K562 (cell line): ENCODE results near the gene CEMP1. TPM values are rescaled to one million over a fixed set of nuclear protein-coding genes. Genes with fewer than 3 reads are reported as not detected.

Experiments used
- FOS ChIP-seq: IDR thresholded peaks from 3 replicates; pipeline ENCODE4 v1.6.1; 2011; ENCODE audit not compliant: insufficient read length; ENCODE audit errors: extremely low read depth
- FOSL1 ChIP-seq: fragments of 200-800 bp; sonication (Bioruptor generic); conservative IDR thresholded peaks from 2 replicates; pipeline ENCODE4 v1.6.1; 2016; ENCODE audit warnings: missing genetic modification characterization, missing compliant biosample characterization
- HDAC3 ChIP-seq: fragments of 450-650 bp; IDR thresholded peaks from 2 replicates; pipeline ENCODE4 v1.6.1; 2018; ENCODE audit warnings: borderline replicate concordance, mild to moderate bottlenecking, moderate library complexity; ENCODE audit not compliant: partially characterized antibody
- HMG20B ChIP-seq: fragments of 250-450 bp; sonication (Bioruptor Pico); IDR thresholded peaks from 2 replicates; pipeline ENCODE4 v1.5.0; 2021; ENCODE audit warnings: mild to moderate bottlenecking
- KDM2B ChIP-seq: fragments of 250-450 bp; sonication (Bioruptor Pico); IDR thresholded peaks from 2 replicates; pipeline ENCODE4 v1.8.0; 2021; ENCODE audit warnings: mild to moderate bottlenecking, moderate library complexity
- KDM4B ChIP-seq, 2 experiments: fragments of 450-650 bp in 1 of 2; sonication (generic) in 1 of 2; IDR thresholded peaks; 2 replicates each; pipeline ENCODE4 v1.6.1; 2016 to 2017; ENCODE audit warnings: borderline replicate concordance in 2 of 2, antibody characterized with exemption in 1 of 2, low read depth in 1 of 2, mild to moderate bottlenecking in 1 of 2
- MEF2A ChIP-seq: IDR thresholded peaks from 2 replicates; pipeline ENCODE4 v1.6.1; 2011; ENCODE audit warnings: low read depth, mild to moderate bottlenecking, low read length, moderate library complexity; ENCODE audit not compliant: control insufficient read depth
- NONO ChIP-seq, 2 experiments: fragments of 200-400 bp in 1 of 2; fragments of 450-650 bp in 1 of 2; formaldehyde crosslinking in 1 of 2; IDR thresholded peaks; 2 replicates each; pipeline ENCODE4 v1.6.1; 2017; ENCODE audit warnings: low read depth in 2 of 2, mild to moderate bottlenecking in 2 of 2, moderate library complexity in 2 of 2, low read length in 1 of 2
- PCBP1 ChIP-seq: fragments of 200-400 bp; formaldehyde crosslinking; IDR thresholded peaks from 2 replicates; pipeline ENCODE4 v1.6.1; 2018; ENCODE audit warnings: mild to moderate bottlenecking, low read depth, low read length; ENCODE audit not compliant: poor library complexity, severe bottlenecking
- PKNOX1 ChIP-seq: fragments of 450-650 bp; IDR thresholded peaks from 2 replicates; pipeline ENCODE4 v1.6.1; 2016
- POLR2B ChIP-seq: fragments of 450-650 bp; IDR thresholded peaks from 2 replicates; pipeline ENCODE4 v1.6.1; 2018; ENCODE audit warnings: low read depth; ENCODE audit not compliant: partially characterized antibody
- RCOR1 ChIP-seq, 2 experiments: IDR thresholded peaks; 2 replicates each; pipeline ENCODE4 v1.6.1; 2012; ENCODE audit warnings: low read depth in 2 of 2, low read length in 2 of 2, borderline replicate concordance in 1 of 2, improper control_type of control experiment in 1 of 2
- RNF2 ChIP-seq: sonication (generic); IDR thresholded peaks from 2 replicates; pipeline ENCODE4 v1.6.1; 2016
- TAF7 ChIP-seq: fragments of 450-650 bp; IDR thresholded peaks from 2 replicates; pipeline ENCODE4 v1.6.1; 2016; ENCODE audit warnings: missing genetic modification characterization, missing compliant biosample characterization
- ZNF407 ChIP-seq: fragments of 450-650 bp; IDR thresholded peaks from 2 replicates; pipeline ENCODE4 v1.6.1; 2016; ENCODE audit warnings: low read depth
- polyA plus RNA-seq, 8 experiments: library from polyadenylated mRNA; depleted of rRNA in 4 of 8; stranded (reverse) in 5 of 8; unstranded in 3 of 8; fragments of >200 nt; fragmentation: Nextera tagmentation in 2 of 8; fragmentation: Illumina TruSeq in 1 of 8; extraction: Ambion mirVana in 2 of 8; extraction: Trizol in 1 of 8; gene quantifications; 2 replicates each; pipeline versions ENCODE4 v1.2.1 to v1.2.3, GENCODE V29; 2011 to 2014; ENCODE audit warnings: inconsistent platforms in 1 of 8, missing spikeins in 1 of 8
- total RNA-seq, 7 experiments: library from RNA; depleted of rRNA in 6 of 7; stranded (reverse); fragments of >200 nt in 6 of 7; fragmentation: Illumina TruSeq in 2 of 7; extraction: Trizol in 2 of 7; gene quantifications; 2 replicates each; pipeline versions ENCODE4 v1.2.1 to v1.2.3, GENCODE V29; 2011 to 2021; ENCODE audit warnings: low replicate concordance in 1 of 7
- TF ChIP-seq, protein P1 (sequence below): conservative IDR thresholded peaks from 2 replicates; pipeline ENCODE4 v1.6.1; 2011; ENCODE audit warnings: low read depth, mild to moderate bottlenecking, low read length; ENCODE audit not compliant: control insufficient read depth

Gene CEMP1
- total and polyA plus RNA-seq, 9 of the 15 experiments (the other 6 are each of a cell fraction or from before 2014, with no cell fraction given) = 0.05 to 0.45 TPM; not detected in 7

GRCh38 chr16:2537451-2538379, 6.5 kb upstream of the CEMP1 start, which contains the start of gene PDPK1 (continued):
- TF ChIP-seq PKNOX1 (peak; percentile 92), NONO (IDR thresholded peaks at IDR 0.05; ENCODE audit: low read depth in 2 of 2, low read length in 1 of 2) (peak; percentile 55 to 93; a peak in 2 of 4 replicates), KDM4B (IDR thresholded peaks at IDR 0.05; ENCODE audit: borderline replicate concordance in 2 of 2, low read depth in 1 of 2) (no peak), FOSL1 (tag) (no peak), HMG20B (CRISPR knock-in tag) (no peak), MEF2A (no peak), FOS (peak; percentile 27), PCBP1 (no peak), HDAC3 (no peak), RCOR1 (IDR thresholded peaks at IDR 0.05; ENCODE audit: borderline replicate concordance in 1 of 2, low read depth in 2 of 2, low read length in 2 of 2) (0 out of 4 replicates have a peak, but pooled peaks of 1 of the 2 experiments have one; percentile 9), POLR2B (no peak), RNF2 (no peak), TAF7 (tag) (no peak), ZNF407 (no peak; the same call in 1 of the 2 replicates), KDM2B (CRISPR knock-in tag) (no peak)
- TF ChIP-seq, protein P1, sequence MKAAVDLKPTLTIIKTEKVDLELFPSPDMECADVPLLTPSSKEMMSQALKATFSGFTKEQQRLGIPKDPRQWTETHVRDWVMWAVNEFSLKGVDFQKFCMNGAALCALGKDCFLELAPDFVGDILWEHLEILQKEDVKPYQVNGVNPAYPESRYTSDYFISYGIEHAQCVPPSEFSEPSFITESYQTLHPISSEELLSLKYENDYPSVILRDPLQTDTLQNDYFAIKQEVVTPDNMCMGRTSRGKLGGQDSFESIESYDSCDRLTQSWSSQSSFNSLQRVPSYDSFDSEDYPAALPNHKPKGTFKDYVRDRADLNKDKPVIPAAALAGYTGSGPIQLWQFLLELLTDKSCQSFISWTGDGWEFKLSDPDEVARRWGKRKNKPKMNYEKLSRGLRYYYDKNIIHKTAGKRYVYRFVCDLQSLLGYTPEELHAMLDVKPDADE = peak; percentile 44; the same call in 1 of the 2 replicates
